ENCODE measurements around the gene SPTBN5.

Gene SPTBN5

GRCh38 chr15:41868321-41868720, 25.5 kb downstream of the SPTBN5 start:
- Histone ChIP-seq H3K27ac (ENCODE audit: low read depth, low read length) (no peak overlapping the region), H3K4me2 (ENCODE audit: low read length) (no peak overlapping the region), H3K4me3 (ENCODE audit: low read length) (no peak overlapping the region), H4K20me1 (ENCODE audit: control insufficient read depth, insufficient read depth, low read depth, low read length) (no peaks in the 10 kb centered on the region), H3K9me2 (replicated peaks; ENCODE audit: control insufficient read depth, low read length) (no peaks in the 10 kb centered on the region), H3K79me2 (ENCODE audit: control insufficient read depth, low read length) (no peaks in the 10 kb centered on the region), H3K4me1 (ENCODE audit: control insufficient read depth, low read length) (no peaks in the 10 kb centered on the region), H3K9me3 (ENCODE audit: control insufficient read depth, insufficient read depth, low read length) (no peaks in the 10 kb centered on the region), H3K36me3 (ENCODE audit: control insufficient read depth, low read length) (no peaks in the 10 kb centered on the region), H3F3A (ENCODE audit: control insufficient read depth, insufficient read depth) (no peaks in the 10 kb centered on the region), H3K27me3 (ENCODE audit: control insufficient read depth, low read length) (peaks cover 3% of the 10 kb centered on the region; the same call in 1 of the 2 replicates)
- TF ChIP-seq EZH2phosphoT487 (IDR thresholded peaks at IDR 0.05; ENCODE audit: borderline replicate concordance, low read length): no peak
- TF ChIP-seq CTCF (IDR thresholded peaks at IDR 0.05; ENCODE audit: low read depth, low read length, poor library complexity, severe bottlenecking): no peak

- TF ChIP-seq EZH2phosphoT487 (IDR thresholded peaks at IDR 0.05; ENCODE audit: borderline replicate concordance, low read length) (no peak), CTCF (IDR thresholded peaks at IDR 0.05; ENCODE audit: low read depth, low read length, poor library complexity, severe bottlenecking) (no peak)
- H3K9me2 ChIP-seq (replicated peaks; ENCODE audit: control insufficient read depth, low read length): no peaks in the 10 kb centered on the region
- no peaks in the 10 kb centered on the region for H3K9me3 ChIP-seq (ENCODE audit: control insufficient read depth, insufficient read depth, low read length)
- H3K27ac ChIP-seq (ENCODE audit: low read depth, low read length): no peak overlapping the region
- H3K4me3 ChIP-seq (ENCODE audit: low read length): no peak overlapping the region
- H3K27me3 ChIP-seq (ENCODE audit: control insufficient read depth, low read length): no peaks in the 10 kb centered on the region
- no peaks in the 10 kb centered on the region for H4K20me1 ChIP-seq (ENCODE audit: control insufficient read depth, insufficient read depth, low read depth, low read length)
- H3K36me3 ChIP-seq (ENCODE audit: control insufficient read depth, low read length): no peaks in the 10 kb centered on the region
- no peak overlapping the region for H3K4me2 ChIP-seq (ENCODE audit: low read length)
- no peaks in the 10 kb centered on the region for H3K4me1 ChIP-seq (ENCODE audit: control insufficient read depth, low read length)
- no peaks in the 10 kb centered on the region for H3F3A ChIP-seq (ENCODE audit: control insufficient read depth, insufficient read depth)
- no peaks in the 10 kb centered on the region for H3K79me2 ChIP-seq (ENCODE audit: control insufficient read depth, low read length)
Measured at GRCh38 chr15:41866872-41867579, 26.8 kb downstream of the SPTBN5 start.

GRCh38 chr15:41866263-41866703, 27.6 kb downstream of the SPTBN5 start:
- Histone ChIP-seq H3K27ac (ENCODE audit: low read depth, low read length) (no peak overlapping the region), H3K36me3 (ENCODE audit: control insufficient read depth, low read length) (no peaks in the 10 kb centered on the region), H3K9me3 (ENCODE audit: control insufficient read depth, insufficient read depth, low read length) (no peaks in the 10 kb centered on the region), H3K4me2 (ENCODE audit: low read length) (no peak overlapping the region), H3K27me3 (ENCODE audit: control insufficient read depth, low read length) (no peaks in the 10 kb centered on the region), H3K4me3 (ENCODE audit: low read length) (no peak overlapping the region), H4K20me1 (ENCODE audit: control insufficient read depth, insufficient read depth, low read depth, low read length) (no peaks in the 10 kb centered on the region), H3K9me2 (replicated peaks; ENCODE audit: control insufficient read depth, low read length) (no peaks in the 10 kb centered on the region), H3F3A (ENCODE audit: control insufficient read depth, insufficient read depth) (no peaks in the 10 kb centered on the region), H3K4me1 (ENCODE audit: control insufficient read depth, low read length) (no peaks in the 10 kb centered on the region), H3K79me2 (ENCODE audit: control insufficient read depth, low read length) (no peaks in the 10 kb centered on the region)
- TF ChIP-seq EZH2phosphoT487 (IDR thresholded peaks at IDR 0.05; ENCODE audit: borderline replicate concordance, low read length) (no peak), CTCF (IDR thresholded peaks at IDR 0.05; ENCODE audit: low read depth, low read length, poor library complexity, severe bottlenecking) (no peak)

All from DOHH2 (cell line).